Fibroblast of lung (primary cell): ENCODE data around the gene SUSD6. TPM values are rescaled to one million over a fixed set of nuclear protein-coding genes. Genes with fewer than 3 reads are reported as not detected.

Source experiments
- DNase-seq, 2 donors: peaks; one replicate each; pipeline versions ENCODE4 v3.0.0 to v3.0.0-alpha.2; 2010; ENCODE audit warnings: low read depth in 2 of 2
- H2AFZ ChIP-seq: 2 replicates; pipeline ENCODE4 v1.5.1; 2012; ENCODE audit warnings: low read length, control low read depth, inconsistent platforms
- H3K27ac ChIP-seq: 2 replicates; pipeline ENCODE4 v1.5.1; 2011; ENCODE audit warnings: low read length, control low read depth; ENCODE audit not compliant: insufficient read depth
- H3K27me3 ChIP-seq: 2 replicates; pipeline ENCODE4 v1.5.1; 2011; ENCODE audit warnings: mild to moderate bottlenecking, low read length; ENCODE audit not compliant: control insufficient read depth, insufficient read depth
- H3K36me3 ChIP-seq: 2 replicates; pipeline ENCODE4 v1.5.1; 2011; ENCODE audit warnings: low read length; ENCODE audit not compliant: control insufficient read depth, insufficient read depth
- H3K4me1 ChIP-seq: 2 replicates; pipeline ENCODE4 v1.5.1; 2011; ENCODE audit warnings: low read length; ENCODE audit not compliant: control insufficient read depth, insufficient read depth; ENCODE audit errors: extremely low read depth
- H3K4me2 ChIP-seq: 2 replicates; pipeline ENCODE4 v1.5.1; 2011; ENCODE audit warnings: low read length, control low read depth; ENCODE audit not compliant: insufficient read depth; ENCODE audit errors: extremely low read depth
- H3K4me3 ChIP-seq, 4 experiments: fragments of 200-600 bp in 1 of 4; sonication (generic) in 1 of 4; replicated peaks in 1 of 4; 2 replicates each; pipeline ENCODE4 v1.5.1; 2011 to 2016; ENCODE audit warnings: low read length in 4 of 4, low read depth in 3 of 4, mild to moderate bottlenecking in 3 of 4, control low read depth in 2 of 4, inconsistent platforms in 1 of 4, mixed read lengths in 1 of 4; ENCODE audit not compliant: insufficient read depth in 1 of 4; ENCODE audit errors: control extremely low read depth in 1 of 4
- H3K79me2 ChIP-seq: 2 replicates; pipeline ENCODE4 v1.5.1; 2012; ENCODE audit warnings: mild to moderate bottlenecking, low read length, inconsistent platforms; ENCODE audit not compliant: control insufficient read depth, insufficient read depth
- H3K9ac ChIP-seq: 2 replicates; pipeline ENCODE4 v1.5.1; 2011; ENCODE audit warnings: mild to moderate bottlenecking, low read length, control low read depth; ENCODE audit not compliant: insufficient read depth
- H3K9me3 ChIP-seq: 2 replicates; pipeline ENCODE4 v1.5.1; 2012; ENCODE audit warnings: low read depth, low read length; ENCODE audit not compliant: control insufficient read depth, insufficient read depth
- H4K20me1 ChIP-seq: 2 replicates; pipeline ENCODE4 v1.5.1; 2011; ENCODE audit warnings: low read length; ENCODE audit not compliant: control insufficient read depth, insufficient read depth; ENCODE audit errors: extremely low read depth
- EZH2 ChIP-seq: IDR thresholded peaks from 2 replicates; pipeline ENCODE4 v1.5.1; 2012; ENCODE audit warnings: low read length, control low read depth, mild to moderate bottlenecking; ENCODE audit errors: missing control alignments
- polyA plus RNA-seq, 2 donors: library from polyadenylated mRNA; depleted of rRNA in 1 of 2; stranded (reverse) in 1 of 2; unstranded in 1 of 2; fragments of >200 nt; gene quantifications; 2 replicates each; pipeline ENCODE4 v1.2.1, GENCODE V29; 2011 to 2012; ENCODE audit warnings: missing spikeins in 1 of 2
- total RNA-seq: library from RNA; depleted of rRNA; stranded (reverse); fragments of >200 nt; gene quantifications from 2 replicates; pipeline ENCODE4 v1.2.1, GENCODE V29; 2014
- TF ChIP-seq, protein P1 (sequence below), 2 donors: IDR thresholded peaks in 1 of 2; conservative IDR thresholded peaks in 1 of 2; 1 replicate in 1 of 2; 2 replicates in 1 of 2; pipeline ENCODE4 v1.5.1; 2011 to 2012; ENCODE audit warnings: low read length in 2 of 2, control low read depth in 1 of 2, inconsistent platforms in 1 of 2, low read depth in 1 of 2, mild to moderate bottlenecking in 1 of 2

SUSD6 gene
- total and polyA plus RNA-seq, 2 donors (not counting 1 experiment from before 2014, with no cell fraction given): 9.1 to 11.4 TPM

DNA sequence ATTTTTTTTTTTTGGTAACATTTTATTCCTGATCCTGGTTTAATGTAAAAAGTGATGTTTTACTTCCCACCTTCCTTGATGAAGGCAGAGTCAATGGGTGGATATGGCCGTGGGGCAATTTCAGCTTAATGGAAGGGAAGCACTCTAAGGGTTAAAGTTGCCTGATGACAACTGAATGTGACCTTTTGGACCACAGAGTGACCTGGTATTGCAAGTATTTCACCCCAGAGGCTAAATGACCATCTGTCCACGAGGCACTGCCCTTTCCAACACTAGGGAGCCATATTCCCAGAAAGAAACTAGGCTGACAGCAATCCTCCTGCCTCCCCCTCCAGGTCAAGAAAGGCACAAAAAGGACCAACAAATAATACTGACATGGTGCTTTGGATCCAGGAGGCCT lies 41.5 kb upstream of the SUSD6 start:
- Histone ChIP-seq H3K9me3 (no peaks in the 10 kb centered on the region), H3K27ac (no peak overlapping the region), H3K27me3 (peaks cover 47% of the 10 kb centered on the region), H3K4me2 (no peak overlapping the region), H3K4me1 (no peaks in the 10 kb centered on the region), H3K79me2 (no peaks in the 10 kb centered on the region), H3K36me3 (no peaks in the 10 kb centered on the region), H3K4me3 (no peak overlapping the region), H4K20me1 (no peaks in the 10 kb centered on the region), H3K9ac (no peak overlapping the region), H2AFZ (no peak overlapping the region)
- TF ChIP-seq EZH2: no peak
- TF ChIP-seq, protein P1, sequence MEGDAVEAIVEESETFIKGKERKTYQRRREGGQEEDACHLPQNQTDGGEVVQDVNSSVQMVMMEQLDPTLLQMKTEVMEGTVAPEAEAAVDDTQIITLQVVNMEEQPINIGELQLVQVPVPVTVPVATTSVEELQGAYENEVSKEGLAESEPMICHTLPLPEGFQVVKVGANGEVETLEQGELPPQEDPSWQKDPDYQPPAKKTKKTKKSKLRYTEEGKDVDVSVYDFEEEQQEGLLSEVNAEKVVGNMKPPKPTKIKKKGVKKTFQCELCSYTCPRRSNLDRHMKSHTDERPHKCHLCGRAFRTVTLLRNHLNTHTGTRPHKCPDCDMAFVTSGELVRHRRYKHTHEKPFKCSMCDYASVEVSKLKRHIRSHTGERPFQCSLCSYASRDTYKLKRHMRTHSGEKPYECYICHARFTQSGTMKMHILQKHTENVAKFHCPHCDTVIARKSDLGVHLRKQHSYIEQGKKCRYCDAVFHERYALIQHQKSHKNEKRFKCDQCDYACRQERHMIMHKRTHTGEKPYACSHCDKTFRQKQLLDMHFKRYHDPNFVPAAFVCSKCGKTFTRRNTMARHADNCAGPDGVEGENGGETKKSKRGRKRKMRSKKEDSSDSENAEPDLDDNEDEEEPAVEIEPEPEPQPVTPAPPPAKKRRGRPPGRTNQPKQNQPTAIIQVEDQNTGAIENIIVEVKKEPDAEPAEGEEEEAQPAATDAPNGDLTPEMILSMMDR (conservative IDR thresholded peaks at IDR 0.05 in 1 of 2, IDR thresholded peaks at IDR 0.05 in 1 of 2; ENCODE audit: low read depth in 1 of 2, low read length in 2 of 2): no peak
- DNase-seq: no peak

DNA sequence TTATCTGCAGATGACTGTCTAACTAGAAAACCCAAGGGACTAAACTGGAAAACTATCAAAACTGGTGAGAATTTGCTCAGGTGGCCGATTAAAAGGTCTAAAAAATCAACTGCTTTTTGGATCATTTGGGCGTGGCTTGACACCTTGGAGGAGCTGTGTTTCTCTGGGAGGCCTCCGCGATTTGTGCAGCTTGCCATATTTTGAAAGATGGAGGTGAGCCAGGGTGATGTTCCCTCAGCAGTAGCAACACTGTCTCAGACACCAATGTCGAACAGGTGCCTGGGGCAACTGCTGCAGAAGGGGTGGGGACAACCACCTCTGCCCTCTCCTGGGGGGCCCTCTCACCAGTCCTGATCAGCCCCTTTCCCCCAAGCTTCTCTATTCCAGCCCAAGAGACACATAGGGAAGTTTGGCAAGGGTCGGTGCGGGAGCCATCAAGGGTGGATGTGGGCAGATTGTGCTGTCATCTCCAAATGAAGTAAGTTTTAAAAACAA lies 40.5 kb upstream of the SUSD6 start:
- no peaks in the 10 kb centered on the region for H3K9me3 ChIP-seq
- peaks cover 47% of the 10 kb centered on the region for H3K27me3 ChIP-seq
- no peaks in the 10 kb centered on the region for H3K79me2 ChIP-seq
- H2AFZ ChIP-seq: no peak overlapping the region
- H3K27ac ChIP-seq: no peak overlapping the region
- TF ChIP-seq, protein P1 (conservative IDR thresholded peaks at IDR 0.05 in 1 of 2, IDR thresholded peaks at IDR 0.05 in 1 of 2; ENCODE audit: low read depth in 1 of 2, low read length in 2 of 2): no peak
- no peak for TF ChIP-seq EZH2
- H3K4me3 ChIP-seq: no peak overlapping the region
- H4K20me1 ChIP-seq: no peaks in the 10 kb centered on the region
- no peak for DNase-seq
- no peaks in the 10 kb centered on the region for H3K4me1 ChIP-seq
- no peak overlapping the region for H3K9ac ChIP-seq
- H3K36me3 ChIP-seq: no peaks in the 10 kb centered on the region
- H3K4me2 ChIP-seq: no peak overlapping the region

DNA sequence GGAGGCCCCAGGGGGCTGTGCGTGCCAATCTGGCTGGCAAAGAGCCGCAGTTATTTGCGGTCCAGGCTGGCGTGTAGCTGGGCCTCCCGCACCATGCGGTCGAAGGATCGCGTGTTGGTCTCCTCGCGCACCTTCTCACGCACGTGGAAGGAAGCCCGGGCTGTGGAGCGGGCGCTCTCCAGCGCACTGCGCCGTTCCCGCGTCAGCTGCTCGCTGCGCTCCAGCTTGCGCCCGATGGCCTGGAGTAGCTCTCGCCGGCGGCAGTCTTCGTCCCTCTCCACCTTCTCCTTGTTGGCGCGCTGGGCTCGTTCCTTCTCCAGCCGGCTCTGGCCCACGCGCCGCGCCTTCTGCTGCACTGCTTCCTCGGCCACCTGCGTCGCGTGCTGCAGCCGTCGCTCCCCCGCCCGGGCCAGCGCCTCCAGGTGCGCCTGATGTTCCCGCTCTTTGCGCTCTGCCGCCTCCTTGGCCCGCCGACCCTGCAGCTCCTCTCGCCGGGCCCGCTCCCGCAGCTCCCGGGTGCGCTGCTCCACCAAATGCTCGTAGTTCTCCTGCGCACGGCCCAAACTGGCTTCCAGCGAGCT lies 39.9 kb upstream of the SUSD6 start:
- no peak overlapping the region for H2AFZ ChIP-seq

More for the DNA sequence above, 39.9 kb upstream of the SUSD6 start:
- Histone ChIP-seq H3K9me3 (no peaks in the 10 kb centered on the region), H3K79me2 (no peaks in the 10 kb centered on the region), H3K4me1 (no peaks in the 10 kb centered on the region), H3K27me3 (peaks cover 52% of the 10 kb centered on the region), H3K9ac (no peak overlapping the region), H3K4me2 (peak overlapping the region; percentile 52), H3K4me3 (peak overlapping the region in 1 of 4 experiments; percentile 28), H3K27ac (no peak overlapping the region), H4K20me1 (no peaks in the 10 kb centered on the region), H3K36me3 (no peaks in the 10 kb centered on the region)
- peak; percentile 72 for TF ChIP-seq EZH2
- TF ChIP-seq, protein P1 (conservative IDR thresholded peaks at IDR 0.05 in 1 of 2, IDR thresholded peaks at IDR 0.05 in 1 of 2; ENCODE audit: low read depth in 1 of 2, low read length in 2 of 2): no peak
- no peak for DNase-seq
